Midbrain (tissue), 1 donor: ENCODE measurements around the gene ACSS3.
"Not testable (repeated sequence)": the region's sequence is repeated elsewhere in the genome, so short reads cannot be mapped to it uniquely, and the experiment has no call there.

Experiments
- DNase-seq: peaks from one replicate; lab custom pipeline; 2025; lab: John Stamatoyannopoulos, UW

ACSS3 gene

GRCh38 chr12:81167694-81168093 is 89.8 kb downstream of the ACSS3 start:
- no peak for DNase-seq

- no peak for DNase-seq
Measured at GRCh38 chr12:81168445-81168844, 90.6 kb downstream of the ACSS3 start.

DNA sequence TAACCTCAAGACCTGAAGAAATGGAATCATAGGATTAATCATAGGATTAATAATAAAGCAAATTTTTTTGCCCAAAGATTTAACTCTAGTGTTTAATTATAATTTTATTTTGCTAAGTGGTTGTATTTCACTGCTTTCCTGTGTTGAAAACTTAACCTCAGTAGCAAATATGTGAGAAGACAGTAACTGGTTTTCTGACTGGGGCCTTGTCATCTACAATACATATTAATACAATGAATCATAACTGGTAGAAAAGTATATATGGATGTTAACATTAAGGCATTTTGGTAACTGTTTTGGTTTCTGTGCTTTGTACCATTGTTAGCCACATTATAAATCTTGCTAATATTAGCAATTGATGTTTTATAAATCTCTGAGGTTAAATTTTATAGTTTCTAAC is 92.2 kb downstream of the ACSS3 start:
- no peak for DNase-seq

- DNase-seq: no peak
Measured at GRCh38 chr12:81172851-81173250, 95.0 kb downstream of the ACSS3 start.

- no peak for DNase-seq
Measured at GRCh38 chr12:81174664-81175063, 96.8 kb downstream of the ACSS3 start.

DNA sequence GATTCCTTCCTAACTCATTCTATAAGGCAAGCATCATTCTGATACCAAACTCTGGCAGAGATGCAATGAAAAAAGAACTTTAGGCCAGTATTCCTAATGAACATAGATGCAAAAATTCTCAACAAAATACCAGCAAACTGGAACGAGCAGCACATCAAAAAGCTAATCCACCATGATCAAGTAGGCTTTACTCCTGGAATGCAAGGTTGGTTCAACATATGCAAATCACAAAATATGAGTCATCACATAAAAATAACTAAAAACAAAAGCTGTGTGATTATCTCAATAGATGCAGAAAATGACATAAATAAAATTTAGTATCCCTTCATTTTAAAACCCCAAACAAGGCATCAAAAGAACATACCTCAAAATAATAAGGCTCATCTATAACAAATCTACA is 98.9 kb downstream of the ACSS3 start:
- no peak for DNase-seq

- no peak for DNase-seq
Measured at GRCh38 chr12:81181691-81182090, 103.8 kb downstream of the ACSS3 start.

- no peak for DNase-seq
Measured at GRCh38 chr12:81187686-81188085, 109.8 kb downstream of the ACSS3 start.

DNA sequence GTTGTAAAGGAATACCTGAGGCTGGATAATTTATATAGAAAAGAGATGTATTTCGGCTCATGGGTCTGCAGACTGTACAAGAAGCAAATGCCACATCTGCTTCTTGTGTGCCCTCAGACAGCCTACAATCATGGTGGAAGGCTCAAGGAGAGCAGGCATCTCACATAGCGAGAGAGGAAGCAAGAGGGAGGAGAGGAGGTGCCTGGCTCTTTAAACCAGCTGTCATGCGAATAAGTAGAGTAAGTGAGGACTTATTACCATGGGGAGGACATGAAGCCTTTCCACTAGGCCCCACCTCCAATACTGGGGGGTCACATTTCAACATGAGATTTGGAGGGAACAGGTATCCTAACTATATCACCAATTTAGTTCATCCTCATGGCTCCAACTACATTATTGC is 118.7 kb downstream of the ACSS3 start:
- no peak for DNase-seq

- not testable (repeated sequence) for DNase-seq
Measured at GRCh38 chr12:81200561-81200960, 122.7 kb downstream of the ACSS3 start.

GRCh38 chr12:81203671-81204204 is 125.9 kb downstream of the ACSS3 start:
- DNase-seq: no peak

- no peak for DNase-seq
Measured at GRCh38 chr12:81205416-81205815, 127.5 kb downstream of the ACSS3 start.

DNA sequence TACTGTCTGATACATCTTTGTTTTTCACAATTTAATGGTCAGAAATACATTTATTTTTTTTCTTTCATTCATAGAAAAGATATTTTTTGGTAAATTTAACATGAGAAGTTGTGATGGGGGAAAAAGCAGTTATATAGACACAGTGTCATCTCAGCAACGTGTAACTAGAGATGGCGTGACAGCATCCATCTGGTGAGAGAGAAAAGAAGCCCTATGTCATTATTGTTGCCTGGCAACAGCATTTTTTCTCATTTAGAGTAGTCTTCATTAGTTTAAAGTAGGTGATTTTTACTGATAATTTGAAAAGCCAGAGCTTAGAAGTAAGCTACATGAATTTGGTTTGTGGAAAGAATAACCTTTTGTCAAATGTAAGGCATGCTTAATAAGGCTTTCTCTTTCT is 128.6 kb downstream of the ACSS3 start:
- no peak for DNase-seq

- DNase-seq: no peak
Measured at GRCh38 chr12:81207173-81207572, 129.3 kb downstream of the ACSS3 start.

- no peak for DNase-seq
Measured at GRCh38 chr12:81207664-81208063, 129.8 kb downstream of the ACSS3 start.

DNA sequence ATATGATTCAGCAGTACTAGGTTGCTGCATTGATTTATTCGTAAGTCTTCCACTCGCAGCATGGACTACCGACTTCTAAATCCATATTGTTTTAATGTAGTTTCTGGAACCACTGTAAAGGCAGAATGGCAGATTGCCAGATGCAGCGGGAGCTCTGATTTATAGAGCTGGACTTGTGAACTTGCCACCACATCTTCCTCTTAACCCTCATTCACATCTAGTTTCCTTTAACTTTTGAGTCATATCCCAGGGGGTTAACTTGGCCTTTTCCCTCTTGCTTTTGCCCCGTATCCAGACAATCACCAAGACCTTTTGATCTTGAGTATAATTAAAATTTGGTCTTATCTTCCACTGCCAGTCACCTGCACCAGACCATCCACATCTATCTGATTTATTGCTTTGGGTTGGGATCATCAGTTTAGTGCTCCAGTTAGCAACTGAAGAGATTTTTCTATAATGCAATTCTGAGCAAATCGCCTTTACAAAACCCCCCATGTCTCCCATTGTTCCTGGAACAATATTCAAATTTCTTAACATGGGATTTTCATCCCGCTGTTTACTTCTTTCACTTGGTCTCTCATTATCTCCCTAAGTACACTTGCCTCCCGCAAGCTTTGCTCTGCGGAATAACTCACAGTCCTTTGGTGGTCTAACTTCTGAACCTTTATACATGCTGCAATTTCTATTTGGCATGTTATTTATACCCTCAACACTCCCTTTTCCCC is 130.5 kb downstream of the ACSS3 start:
- no peak for DNase-seq

- DNase-seq: no peak
Measured at GRCh38 chr12:81209012-81209411, 131.1 kb downstream of the ACSS3 start.

DNA sequence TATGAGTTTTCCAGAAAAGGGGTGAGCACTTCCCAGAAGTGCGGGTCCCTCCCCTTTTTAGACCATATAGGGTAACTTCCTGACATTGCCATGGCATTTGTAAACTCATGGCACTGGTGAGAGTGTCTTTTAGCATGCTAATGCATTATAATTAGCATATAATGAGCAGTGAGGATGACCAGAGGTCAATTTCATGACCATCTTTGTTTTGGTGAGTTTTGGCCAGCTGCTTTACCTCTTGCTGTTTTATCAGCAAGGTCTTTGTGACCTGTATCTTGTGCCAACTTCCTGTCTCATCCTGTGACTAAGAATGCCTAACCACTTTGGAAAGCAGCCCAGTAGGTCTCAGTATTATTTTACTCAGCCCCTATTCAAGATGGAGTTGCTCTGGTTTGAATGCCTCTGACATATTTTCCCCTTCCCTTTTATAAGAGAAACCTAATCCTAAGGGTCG is 131.9 kb downstream of the ACSS3 start:
- not testable (repeated sequence) for DNase-seq

DNA sequence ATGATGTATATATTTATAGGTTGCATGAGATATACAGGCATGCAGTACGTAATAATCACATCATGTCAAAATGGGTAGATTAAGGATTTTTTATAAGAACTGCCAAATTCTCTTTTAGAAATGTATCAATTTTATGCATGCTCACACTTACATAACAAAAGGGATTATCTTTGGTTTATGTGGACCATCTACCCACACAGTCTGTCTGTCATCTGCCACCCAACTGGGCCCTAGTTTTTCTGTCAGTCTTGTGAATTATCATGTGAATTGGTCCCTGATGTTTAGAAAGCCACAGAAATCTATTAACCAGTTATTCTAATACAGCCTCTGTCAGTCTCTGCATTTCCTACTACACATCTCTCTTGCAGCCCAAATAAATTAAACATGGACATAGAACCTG is 133.4 kb downstream of the ACSS3 start:
- DNase-seq: no peak

DNA sequence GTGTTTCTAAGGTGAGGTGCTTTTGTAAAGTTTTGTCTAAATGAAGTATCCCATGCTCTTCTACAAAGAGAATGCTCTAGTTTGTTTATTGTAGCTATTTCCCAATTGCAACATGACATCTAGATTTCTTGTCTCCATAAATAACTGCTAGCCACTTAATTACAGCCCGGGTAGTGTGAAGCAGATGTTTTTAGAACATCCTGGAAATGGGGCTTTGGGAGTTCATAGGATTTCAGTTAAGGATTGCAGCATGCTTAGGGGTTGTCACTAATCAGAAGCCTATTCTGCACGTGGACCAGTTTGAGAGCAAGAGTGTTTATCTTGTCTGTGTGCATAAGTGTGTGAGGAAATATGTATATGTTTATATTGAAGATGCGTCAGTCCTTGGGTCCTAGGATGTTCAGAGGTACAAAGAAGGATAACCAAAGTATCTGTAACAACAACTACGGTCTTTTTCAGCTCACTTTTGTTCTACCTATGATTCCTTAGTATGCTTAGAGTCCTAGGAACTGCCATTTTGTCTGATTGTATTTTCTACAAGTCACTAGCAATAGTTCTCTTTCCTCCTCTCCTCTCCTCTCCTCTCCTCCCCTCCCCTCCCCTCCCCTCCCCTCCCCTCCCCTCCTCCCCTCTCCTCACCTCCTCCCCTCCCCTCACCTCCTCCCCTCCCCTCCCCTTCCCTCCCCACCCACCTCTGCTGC is 135.3 kb downstream of the ACSS3 start:
- no peak for DNase-seq

DNA sequence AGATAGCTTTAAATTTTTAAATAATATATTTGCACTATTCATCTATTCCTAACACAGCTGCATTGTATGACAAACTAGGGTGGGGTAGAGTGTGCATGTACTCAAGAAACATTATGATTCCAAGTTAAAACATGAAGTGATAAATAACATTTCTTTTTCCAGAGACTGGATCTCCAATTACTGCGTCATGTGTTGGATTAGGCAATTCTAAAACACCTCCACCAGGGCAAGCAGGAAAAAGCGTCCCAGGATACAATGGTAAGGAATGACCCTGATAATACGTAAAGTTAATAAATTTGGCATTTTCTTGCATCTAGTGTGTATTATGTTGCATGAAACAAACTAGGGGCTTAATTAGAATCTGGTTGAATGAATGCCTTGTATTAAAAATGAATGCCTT is 138.9 kb downstream of the ACSS3 start:
- no peak for DNase-seq

DNA sequence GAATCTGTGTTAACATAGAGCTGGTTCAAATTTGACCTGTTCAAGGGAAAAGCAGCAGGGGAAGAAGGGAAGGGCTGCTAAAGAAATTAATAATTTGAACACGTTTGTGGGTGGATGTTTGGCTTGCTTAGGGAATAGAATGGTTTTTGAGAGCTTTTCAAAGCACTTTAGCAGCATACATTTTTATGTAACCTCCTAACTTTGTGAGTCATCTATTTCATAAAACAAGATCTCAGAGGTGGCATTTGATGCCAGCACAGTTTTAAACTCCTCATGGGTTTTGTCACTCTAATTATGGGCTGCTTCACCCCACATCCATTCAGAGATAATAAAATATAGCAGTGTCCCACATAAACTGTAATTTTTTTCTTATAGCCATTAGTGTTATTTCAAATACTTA is 143.8 kb downstream of the ACSS3 start:
- DNase-seq: no peak

DNA sequence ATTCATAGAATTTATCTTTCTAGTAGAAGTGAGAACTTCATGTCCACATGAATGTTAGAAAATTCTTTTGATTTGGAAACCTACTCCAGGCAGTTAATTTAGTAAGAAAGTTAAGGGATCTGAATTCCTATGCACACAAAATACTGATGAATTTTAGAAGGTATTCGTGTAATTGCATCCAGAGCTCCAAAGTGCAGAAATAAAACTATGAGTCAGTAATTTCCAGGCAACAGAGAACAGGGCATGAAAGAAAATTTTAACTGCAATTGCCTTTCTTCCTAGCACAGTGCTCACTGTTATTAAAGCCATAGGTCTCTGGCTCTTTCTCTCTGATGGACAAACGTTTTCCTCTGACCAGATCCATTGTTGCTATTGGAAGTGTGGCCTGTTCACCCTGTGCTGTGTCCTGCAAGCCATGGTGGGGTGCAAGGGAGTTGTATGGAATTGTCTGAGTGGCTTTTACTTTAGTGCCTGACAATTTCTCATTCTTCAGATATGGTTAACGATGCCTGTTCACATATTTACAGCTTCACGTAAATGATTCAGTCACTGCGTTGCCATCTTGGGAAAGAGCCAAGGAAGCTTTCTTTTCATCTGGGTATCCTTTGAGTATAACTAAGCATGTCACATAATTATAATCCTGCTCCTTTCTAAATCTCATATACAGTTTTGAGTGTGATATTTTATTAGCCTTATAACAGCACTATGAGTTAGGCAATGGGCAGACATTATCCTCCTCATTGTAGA is 145.1 kb downstream of the ACSS3 start:
- DNase-seq: no peak
